CD4-positive, alpha-beta T cell treated with Interleukin-12 subunit alpha and Interleukin-12 subunit beta, for 1 hour (primary cell): Measurements from ENCODE around the gene RNF20.
A peak's percentile ranks its signal among the peaks of the same experiment; 100 is the strongest.
"Not testable (repeated sequence)": the region's sequence is repeated elsewhere in the genome, so short reads cannot be mapped to it uniquely, and the experiment has no call there.

ENCODE experiments used
- DNase-seq: peaks from one replicate; pipeline ENCODE4 v3.0.0-alpha.2; 2020

The RNF20 gene, protein sequence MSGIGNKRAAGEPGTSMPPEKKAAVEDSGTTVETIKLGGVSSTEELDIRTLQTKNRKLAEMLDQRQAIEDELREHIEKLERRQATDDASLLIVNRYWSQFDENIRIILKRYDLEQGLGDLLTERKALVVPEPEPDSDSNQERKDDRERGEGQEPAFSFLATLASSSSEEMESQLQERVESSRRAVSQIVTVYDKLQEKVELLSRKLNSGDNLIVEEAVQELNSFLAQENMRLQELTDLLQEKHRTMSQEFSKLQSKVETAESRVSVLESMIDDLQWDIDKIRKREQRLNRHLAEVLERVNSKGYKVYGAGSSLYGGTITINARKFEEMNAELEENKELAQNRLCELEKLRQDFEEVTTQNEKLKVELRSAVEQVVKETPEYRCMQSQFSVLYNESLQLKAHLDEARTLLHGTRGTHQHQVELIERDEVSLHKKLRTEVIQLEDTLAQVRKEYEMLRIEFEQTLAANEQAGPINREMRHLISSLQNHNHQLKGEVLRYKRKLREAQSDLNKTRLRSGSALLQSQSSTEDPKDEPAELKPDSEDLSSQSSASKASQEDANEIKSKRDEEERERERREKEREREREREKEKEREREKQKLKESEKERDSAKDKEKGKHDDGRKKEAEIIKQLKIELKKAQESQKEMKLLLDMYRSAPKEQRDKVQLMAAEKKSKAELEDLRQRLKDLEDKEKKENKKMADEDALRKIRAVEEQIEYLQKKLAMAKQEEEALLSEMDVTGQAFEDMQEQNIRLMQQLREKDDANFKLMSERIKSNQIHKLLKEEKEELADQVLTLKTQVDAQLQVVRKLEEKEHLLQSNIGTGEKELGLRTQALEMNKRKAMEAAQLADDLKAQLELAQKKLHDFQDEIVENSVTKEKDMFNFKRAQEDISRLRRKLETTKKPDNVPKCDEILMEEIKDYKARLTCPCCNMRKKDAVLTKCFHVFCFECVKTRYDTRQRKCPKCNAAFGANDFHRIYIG

DNA sequence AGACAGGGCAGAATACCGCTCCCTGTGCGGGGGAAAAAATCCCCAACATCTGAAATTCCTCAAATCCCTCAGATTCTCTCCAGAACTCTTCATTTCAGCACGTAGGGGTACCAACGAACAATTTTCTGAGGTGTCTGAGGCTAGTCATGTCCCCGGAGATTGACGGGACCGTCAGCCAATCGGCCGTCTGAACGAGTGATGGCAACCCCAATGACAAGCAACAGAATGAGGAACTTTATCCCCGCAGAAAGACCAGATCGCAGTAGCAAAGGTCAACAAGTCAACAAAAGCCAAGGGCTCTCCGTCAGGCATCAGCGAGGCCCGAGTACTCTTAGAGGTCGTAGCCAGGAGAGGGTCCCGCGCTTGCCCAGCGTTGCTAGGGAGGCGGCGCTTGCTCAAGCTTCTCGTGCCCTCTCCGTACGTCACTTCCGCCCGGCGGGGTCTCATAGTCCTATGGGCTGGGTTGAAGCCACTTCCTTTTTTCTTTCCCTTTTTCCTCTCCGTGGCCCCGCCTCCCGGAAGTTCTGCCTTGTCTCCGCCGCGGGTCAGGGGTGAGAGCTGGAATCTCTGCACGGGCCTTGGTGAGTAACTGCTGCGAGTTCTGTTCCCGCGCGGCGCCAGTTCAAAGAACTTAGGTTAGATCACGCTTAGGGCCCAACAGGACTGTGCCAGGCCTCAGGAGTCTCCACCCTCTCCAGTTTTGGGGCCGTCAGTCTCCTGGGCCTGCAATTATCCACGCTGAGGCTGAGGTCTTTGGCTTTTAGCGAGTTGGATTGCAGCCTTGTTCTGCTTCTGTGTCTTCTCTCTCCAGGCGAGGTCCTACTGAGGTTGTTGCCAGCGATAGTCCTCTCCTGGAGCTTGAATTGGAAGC, at the start of gene RNF20:
Gene RNF20 (plus strand): TSS at position 520 of the 871 bp plus-strand sequence. CDS start 1,571 bp downstream, outside the sequence.
- peak; percentile 98 for DNase-seq

DNA sequence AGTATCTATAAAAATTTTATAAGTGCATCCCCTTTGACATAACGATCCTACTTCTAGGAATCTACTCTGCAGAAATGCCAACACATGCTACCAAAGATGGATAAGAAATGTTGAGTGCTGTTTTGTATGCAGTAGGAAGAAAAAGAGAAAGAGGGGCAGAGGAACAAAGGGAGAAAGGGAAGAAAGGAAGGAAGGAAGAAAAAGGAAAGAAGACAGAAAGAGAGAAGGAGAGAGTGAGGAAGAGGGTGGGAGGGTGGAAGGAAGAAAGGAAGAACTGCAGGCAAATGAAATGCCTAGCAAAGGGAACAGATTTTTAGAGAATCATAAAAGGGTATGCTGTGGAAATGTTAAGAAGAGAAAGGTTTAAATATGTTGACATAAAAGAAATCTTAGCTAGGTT, 49.6 kb upstream of the RNF20 start:
- no peak for DNase-seq

DNA sequence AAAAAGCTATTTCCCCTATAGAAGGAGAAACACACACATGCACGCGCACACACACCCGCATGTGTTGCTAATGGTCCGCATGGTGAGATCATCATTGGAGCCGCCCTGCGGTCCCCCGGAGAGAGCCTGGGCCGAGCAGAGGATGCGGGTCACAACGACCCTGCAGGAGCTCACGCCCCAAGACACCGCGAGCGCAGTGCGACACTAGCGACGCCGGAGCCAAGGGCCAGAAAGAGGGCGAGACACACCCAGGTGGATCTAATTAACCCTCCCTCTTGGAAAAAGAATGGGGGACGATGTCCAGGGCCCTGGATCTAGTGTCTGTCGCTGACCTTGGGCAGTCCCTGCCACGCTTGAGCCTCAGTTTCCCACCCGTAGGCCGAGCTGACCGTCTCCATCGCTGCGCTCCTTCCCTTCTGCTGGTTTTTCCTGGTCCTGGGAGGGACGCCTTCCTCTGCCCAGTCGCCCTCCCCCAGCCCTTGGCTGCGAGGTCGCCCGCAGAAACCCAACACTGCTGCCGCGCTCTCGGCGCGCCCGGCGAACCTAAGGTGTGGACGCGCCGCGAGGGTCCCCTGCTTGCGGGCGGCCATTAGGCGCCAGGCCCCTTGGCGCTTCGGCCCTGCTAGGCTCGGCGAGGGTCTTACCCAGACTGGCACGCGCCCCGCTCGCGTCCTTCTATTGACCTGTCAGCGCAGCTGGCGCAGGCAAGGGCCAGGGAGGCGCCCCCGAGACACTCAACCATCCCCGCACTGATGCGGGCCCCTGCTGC, 47.5 kb upstream of the RNF20 start:
- no peak for DNase-seq

DNA sequence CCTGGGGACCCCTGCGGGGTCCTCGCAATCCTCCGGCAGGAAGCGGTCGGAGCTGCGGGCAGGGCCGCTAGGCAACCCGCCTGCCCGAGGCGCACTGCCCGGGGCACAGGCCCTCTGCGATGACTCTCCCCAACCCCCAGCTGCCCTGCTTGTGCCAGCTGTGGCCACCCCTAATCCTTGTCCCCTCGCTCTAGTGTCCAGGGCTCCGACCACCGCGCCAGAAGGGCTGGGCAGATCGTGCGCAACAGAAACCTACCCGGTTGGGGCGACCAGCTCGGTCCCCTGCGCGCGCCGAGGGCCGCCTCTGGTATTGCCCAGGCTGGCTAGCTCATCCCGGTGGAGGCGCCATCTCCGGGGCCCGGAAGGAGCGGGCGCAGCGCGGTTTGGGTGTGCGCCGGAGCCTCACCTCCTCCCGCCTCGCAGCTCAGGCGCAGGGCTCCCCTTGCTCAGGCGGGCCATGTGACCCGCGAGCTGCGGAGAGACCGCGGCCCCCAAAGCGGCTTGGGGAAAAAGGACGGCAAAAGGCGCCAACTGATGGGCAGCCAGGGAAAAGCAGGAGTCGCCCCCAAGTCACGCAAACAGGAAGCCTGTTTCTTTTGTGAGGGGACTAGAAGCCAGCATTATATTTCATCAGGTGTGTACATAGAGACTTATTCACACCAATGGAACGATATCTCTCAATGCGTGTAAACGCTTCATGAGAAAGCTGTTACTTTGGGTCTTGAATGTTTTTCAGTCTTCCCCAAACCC, 46.8 kb upstream of the RNF20 start:
- DNase-seq: no peak

DNA sequence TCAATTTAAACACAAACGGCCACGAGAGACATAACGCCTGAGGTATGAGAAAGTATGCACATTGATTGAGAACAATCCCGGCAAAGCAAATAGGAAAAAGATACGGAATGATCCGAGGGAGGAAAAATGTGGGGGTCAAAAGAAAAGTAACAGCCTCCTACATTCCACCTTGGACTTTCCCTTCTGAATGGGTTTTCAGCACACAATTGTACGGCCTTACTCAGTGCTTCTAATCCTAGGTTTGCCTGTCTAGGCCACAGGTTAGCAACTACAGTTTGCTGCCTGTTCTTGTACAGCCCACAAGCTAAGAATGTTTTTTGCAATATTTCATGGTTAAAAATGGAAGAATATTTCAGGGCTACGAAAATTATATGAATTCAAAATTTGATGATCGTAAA, 46.2 kb upstream of the RNF20 start:
- DNase-seq: no peak

DNA sequence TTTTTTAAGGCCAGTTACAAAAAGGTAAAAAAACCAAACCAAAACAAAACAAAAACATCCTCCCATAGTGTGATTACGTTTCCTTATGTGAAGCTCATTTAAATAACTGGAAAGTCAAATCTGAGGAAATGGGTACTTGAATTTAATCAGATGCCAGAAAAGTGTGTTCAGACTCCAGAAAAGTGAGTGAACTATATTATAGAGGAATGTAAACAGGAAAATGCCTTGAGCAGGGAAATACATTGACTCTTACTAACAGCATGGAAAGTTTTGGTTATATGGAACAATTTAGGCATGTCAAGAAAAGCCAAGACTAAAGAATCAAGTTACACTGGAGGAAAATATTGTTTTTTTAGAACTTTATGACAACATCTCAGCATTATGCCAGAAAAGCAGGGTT, 37.8 kb upstream of the RNF20 start:
- DNase-seq: no peak

DNA sequence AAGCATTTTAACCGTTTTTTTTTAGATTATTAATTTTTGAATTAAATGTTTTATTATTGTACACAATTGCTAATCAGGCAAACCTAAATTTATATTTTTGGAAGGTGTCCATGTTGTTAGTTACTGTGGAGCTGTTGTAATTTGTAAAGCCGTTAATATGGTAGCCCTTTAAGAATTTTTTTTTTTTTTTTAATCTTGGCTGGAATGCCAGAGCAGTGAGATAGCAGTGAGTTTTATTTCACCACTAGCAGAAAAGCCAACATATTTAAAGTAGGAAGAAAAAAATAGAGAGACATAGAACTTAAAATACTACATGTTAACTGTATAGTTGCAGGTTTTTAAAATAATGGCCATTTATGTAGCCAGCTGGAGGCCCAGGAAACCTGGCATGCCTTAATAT, 35.3 kb upstream of the RNF20 start:
- DNase-seq: no peak

DNA sequence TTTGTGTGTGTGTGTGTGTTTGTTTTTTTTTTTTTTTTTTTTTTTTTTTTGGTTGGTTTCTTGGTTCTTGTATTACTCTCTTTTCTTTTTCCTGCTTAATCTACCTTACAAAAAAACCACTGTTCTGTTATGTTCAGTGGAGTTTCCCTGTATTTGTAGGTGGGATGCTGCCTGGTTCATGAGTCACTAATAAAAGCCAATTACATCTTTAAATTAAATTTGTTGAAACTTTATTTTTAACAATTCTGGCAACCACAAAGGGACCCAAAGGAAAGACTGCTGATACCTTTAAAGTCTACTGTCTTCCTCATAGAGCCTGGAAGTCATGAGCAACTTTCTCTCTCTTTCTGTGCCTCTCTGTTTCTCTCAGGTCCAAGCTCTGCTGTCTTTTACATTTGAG, 29.5 kb upstream of the RNF20 start:
- DNase-seq: no peak

DNA sequence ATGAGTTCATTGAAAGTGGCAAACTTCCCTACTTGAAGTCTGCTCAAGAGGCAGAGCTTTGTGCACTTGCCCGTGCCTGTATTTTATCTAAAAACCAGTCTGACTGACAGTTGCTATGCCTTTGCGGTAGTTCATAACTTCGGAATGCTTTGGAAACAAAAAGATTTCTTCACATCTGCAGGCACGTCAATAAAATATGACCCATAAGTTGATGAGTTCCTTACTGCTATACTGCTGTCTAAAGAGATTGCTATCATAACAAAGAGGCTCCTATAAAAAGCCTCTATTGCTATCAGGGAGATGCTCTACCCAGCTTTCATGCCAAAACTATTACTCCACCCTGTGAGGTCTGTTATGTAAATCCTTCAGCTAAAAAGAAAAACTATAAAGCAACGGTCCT, 25.4 kb upstream of the RNF20 start:
- no peak for DNase-seq

DNA sequence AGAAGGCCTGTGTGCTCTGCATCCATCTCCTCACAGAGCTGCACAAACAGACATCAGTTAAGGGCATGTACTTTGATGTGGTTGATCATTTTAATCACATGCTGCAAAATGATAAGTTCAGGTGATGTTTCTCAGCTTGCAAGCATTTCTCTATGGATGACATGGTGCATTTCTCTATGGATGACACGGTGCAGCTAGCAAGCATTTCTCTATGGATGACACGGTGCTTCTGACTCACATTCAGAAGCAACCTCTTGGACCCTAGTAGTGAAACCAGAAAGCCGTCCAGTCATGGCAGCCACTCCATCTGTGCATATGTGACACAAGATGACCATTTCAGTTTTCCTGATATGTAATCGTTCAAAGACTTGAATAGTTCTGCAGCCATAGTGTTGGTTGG, 24.1 kb upstream of the RNF20 start:
- DNase-seq: no peak

DNA sequence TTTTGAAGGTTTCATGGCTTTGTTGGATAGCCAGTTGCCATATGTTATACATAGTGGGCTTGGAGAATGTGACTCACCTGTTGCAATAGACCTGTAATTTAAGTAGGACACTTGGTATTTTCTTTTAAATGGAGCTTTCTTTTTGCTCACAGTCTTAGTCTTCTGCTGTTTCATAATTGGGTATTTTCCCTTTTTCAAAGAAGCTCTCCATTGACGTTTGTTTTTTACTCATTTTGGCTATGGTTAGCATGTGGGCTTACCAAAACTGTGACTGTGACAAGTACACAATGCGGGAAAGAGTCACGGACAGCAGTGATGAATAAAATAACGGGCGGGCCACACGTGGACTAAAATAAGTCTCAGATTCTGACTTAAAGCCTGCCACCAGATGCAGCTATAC, 23.2 kb upstream of the RNF20 start:
- no peak for DNase-seq

DNA sequence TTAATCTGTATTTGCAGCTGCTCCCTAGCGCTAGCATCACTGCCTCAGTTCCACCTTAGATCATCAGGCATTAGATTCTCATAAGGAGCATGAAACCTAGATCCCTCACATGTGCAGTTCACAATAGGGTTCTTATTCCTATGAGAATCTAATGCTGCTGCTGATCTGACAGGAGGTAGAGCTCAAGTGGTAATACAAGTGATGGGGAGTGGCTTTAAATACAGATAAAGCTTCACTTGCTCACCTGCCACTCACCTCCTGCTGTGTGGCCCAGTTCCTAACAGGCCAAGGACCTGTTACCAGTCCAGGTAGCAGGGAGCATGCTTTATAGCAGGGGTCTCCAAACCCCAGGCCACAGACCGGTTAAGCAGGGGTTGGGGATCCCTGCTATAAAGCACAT, 22.6 kb upstream of the RNF20 start:
- DNase-seq: no peak

DNA sequence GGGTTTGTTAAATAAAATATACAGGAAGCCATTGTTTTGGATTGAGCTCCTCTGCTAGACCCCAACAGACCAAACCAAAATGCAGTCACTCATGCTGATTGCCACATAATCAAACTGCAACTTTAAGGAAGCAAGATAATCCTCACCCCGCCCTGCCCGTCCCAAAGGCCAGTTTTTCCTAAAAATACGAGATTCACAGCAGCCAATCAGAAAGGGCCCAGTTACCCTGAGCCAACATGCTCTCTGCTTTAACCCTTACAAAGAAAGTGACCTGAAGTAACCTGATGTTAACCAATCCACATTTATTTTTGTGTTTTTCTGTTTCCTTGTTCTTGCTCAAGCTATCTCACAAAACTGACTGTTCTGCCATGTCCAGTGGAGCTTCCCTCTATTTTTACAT, 21.5 kb upstream of the RNF20 start:
- DNase-seq: no peak

DNA sequence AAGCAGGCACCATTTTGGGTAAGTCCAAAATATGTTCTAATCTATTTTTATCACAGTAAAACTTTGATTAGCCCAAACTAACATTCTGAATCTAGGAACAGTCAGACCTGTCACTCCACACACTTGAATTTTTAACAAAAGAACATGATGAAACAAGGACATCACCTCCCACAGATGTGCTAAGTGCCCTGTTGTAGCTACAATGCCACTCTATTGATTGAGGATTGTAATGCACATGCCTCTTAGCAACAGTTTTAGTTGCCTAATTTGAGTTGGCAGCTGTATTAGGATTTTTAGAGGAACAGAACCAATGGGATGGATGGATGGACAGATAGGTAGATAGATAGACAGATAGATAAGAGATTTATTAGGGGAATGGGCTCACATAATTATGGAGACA, 20.3 kb upstream of the RNF20 start:
- DNase-seq: no peak

DNA sequence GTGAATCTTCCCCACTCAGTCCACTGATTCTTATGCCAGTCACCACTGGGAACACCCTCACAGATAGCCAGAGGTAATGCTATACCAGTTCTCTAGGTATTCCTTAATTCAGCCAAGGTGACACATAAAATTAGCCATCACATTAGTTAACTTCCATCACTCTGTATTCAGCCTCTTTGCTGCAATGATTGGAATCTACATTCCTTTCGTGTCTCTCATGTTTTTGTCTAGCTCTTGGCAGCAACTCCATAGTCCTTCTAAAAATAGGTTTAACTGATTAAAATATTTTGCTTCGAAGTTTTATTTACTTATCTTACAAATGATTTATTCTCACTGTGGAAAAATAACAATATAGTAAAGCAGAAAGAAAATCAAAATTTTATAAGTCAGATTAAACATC, 19.6 kb upstream of the RNF20 start:
- no peak for DNase-seq

DNA sequence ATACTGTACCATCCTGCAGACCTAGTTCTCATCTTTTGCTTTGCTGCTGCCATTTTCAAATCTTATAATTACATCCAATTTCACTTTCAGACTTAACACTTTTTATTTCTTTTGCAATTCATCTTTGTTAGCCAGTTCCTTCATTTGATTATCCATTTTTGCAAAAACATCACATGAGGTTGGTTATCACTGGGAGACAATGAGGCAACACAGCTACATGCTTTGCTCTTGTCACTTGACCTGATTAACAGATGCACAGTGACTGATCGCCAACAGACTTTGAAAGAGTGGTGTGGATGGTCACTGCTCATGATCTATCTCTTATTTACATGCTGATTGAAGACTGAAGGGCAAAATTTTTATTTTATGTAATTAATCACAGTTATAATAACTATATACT, 17.0 kb upstream of the RNF20 start:
- DNase-seq: no peak

DNA sequence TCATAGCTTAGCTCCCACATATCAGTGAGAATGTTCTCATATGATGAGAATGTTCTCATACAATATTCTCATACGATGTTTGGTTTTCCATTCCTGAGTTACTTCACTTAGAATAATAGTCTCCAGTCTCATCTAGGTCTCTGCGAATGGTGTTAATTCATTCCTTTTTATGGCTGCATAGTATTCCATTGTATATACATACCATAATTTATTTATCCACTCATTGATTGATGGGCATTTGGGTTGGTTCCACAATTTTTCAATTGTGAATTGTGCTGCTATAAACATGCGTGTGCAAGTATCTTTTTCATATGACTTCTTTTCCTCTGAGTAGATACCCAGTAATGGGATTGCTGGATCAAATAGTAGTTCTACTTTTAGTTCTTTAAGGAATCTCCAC, 15.2 kb upstream of the RNF20 start:
- not testable (repeated sequence) for DNase-seq

DNA sequence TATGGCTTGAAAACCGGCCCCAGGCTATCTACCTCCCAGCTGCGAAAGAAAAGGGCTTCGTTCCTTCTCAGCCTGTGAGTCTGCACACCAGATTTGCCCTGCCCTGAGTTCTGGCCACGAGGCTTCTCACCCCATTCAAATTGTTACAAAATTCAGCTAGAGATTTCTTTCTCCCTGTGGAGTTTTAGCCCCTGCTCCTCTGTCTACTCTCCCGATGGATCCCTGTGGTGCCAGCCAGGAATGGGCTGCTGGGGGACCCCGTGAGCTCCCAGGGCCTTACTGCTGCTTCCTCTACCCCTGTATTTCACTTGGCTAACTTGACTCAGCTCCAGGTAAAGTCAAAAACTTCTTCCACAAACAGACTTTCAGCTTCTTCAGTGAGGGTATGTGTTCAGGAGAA, 9.3 kb upstream of the RNF20 start:
- DNase-seq: no peak

DNA sequence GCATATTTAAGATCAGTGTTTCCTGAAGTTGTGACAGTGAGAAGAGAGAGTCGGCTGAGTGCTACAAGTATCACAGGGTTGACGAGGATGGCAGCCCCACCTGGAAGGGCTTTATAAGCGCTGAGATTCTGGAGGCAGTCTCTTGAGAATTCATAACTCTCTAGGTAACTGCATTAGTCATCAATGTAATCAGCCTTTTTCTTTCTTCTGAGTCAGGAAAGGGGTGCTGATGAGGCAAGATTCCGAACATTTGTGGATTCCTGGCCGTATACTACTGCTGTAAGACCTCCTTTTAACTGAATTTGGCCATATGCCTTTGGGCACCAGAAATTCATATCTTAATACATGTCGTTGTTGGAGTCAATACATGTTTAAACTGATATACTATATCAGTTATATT, 6.6 kb upstream of the RNF20 start:
- DNase-seq: no peak

DNA sequence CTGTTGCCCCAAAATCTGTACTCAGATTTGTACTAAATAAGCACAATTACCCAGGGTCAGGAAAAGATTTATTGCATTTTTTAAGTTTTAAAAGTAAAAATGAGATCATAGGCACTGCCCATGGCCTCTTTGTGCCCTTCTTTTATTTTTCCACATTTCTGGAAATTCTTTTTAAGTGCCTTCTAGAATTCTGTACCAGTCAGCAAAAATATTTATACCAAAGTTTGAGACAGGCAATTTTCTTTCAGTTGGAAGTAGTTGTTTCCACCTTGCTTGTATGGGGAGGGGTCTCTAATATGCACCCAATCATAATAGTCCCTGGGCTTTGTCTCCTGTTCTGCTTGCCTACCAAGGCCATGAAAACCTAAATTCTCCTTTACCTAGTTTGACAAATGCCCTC, 5.6 kb upstream of the RNF20 start:
- no peak for DNase-seq

DNA sequence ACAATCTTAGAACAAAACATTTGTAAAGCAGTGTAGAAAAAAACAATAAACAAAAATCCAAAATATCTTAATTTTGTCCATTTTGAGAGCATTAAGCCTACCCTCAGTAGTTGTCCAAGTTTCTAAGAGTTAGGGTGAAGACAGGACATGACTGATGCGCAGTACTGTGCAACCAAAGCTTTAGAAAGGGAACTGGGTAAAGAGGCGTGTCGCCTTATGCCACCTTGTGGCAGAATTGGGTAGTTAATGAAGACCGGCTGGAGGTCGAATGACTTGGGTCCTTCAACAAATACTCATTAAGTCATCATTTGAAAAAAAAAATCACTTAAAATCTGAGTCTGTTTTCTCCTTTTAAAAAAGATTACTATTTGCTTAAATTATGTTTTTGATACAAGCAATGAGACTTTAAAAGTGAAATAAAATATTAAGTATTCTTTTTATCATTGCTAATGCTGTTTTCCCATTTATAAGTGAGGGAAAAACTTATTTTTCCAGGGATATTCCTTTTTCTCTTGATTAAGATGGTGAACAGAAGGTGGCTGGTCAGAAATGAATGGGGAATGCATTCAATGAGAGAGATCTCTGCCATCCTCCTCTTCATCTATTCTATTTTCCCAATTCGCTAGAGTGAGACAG, 3.5 kb upstream of the RNF20 start:
- peak; percentile 83 for DNase-seq
